Prostate gland (tissue), 2 donors: ENCODE results near the gene ZNF653.

ENCODE experiments used
- POLR2AphosphoS5 ChIP-seq: sonication (generic); formaldehyde crosslinking; IDR thresholded peaks from one replicate; pipeline ENCODE4 v1.6.1; 2017; ENCODE audit warnings: antibody characterized with exemption
- TF ChIP-seq, protein P1 (sequence below), 4 experiments: fragments of 200-600 bp in 2 of 4; fragments of 450-650 bp in 2 of 4; sonication (generic) in 2 of 4; IDR thresholded peaks; 1 replicate in 3 of 4; 2 replicates in 1 of 4; pipeline ENCODE4 v1.5.1; 2016 to 2019; ENCODE audit warnings: antibody characterized with exemption in 4 of 4, mild to moderate bottlenecking in 2 of 4, moderate library complexity in 2 of 4

DNA sequence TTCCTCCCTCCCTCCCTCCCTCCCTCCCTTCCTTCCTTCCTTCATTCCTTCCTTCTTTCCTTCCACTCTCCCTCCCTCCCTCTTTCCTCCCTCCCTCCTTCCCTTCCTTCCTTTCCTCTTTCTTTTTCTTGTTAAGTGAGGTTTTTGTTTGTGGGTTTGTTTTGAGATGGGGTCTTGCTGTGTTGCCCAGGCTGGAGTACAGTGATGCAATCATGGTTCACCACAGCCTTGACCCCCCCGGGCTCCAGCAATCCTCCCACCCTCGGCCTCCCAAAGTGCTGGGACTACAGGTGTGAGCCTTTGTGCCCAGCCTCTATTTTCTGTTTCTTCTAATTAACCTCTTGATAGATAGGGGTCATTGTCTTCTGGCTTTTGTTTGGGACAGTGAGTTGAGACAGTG, 44.2 kb downstream of the ZNF653 start:
- TF ChIP-seq, protein P1, sequence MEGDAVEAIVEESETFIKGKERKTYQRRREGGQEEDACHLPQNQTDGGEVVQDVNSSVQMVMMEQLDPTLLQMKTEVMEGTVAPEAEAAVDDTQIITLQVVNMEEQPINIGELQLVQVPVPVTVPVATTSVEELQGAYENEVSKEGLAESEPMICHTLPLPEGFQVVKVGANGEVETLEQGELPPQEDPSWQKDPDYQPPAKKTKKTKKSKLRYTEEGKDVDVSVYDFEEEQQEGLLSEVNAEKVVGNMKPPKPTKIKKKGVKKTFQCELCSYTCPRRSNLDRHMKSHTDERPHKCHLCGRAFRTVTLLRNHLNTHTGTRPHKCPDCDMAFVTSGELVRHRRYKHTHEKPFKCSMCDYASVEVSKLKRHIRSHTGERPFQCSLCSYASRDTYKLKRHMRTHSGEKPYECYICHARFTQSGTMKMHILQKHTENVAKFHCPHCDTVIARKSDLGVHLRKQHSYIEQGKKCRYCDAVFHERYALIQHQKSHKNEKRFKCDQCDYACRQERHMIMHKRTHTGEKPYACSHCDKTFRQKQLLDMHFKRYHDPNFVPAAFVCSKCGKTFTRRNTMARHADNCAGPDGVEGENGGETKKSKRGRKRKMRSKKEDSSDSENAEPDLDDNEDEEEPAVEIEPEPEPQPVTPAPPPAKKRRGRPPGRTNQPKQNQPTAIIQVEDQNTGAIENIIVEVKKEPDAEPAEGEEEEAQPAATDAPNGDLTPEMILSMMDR (IDR thresholded peaks at IDR 0.05), result no peak
- TF ChIP-seq POLR2AphosphoS5, result no peak
